ENCODE measurements around the gene NOX3.

Gene NOX3

DNA sequence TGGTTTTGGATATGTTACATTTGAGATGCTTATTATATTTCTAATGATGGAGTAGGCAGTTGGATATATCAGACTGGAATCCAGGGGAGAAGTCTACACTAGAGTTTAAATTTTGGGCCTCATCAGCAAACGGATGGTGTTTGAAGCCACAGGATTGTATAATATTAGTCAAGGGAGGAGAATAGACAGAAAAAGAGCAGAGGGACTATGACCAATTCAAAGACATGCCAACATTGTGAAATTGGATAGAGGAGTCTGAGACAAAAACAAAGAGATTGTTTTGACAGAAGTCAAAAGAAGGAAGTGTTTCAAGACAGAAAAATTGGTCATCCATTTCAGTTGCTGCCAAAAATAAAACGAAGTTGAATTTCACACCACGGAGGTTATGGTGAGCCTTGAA lies 66.5 kb downstream of the NOX3 start:
- DNase-seq (ENCODE audit: low read depth, low spot score): no peak
- H3K4me3 ChIP-seq (ENCODE audit: low read depth, low read length): no peak overlapping the region
- in situ Hi-C loops (cut with HindIII; ENCODE audit: low sequenced_read_pairs): no loop called here
- TF ChIP-seq, protein P1, sequence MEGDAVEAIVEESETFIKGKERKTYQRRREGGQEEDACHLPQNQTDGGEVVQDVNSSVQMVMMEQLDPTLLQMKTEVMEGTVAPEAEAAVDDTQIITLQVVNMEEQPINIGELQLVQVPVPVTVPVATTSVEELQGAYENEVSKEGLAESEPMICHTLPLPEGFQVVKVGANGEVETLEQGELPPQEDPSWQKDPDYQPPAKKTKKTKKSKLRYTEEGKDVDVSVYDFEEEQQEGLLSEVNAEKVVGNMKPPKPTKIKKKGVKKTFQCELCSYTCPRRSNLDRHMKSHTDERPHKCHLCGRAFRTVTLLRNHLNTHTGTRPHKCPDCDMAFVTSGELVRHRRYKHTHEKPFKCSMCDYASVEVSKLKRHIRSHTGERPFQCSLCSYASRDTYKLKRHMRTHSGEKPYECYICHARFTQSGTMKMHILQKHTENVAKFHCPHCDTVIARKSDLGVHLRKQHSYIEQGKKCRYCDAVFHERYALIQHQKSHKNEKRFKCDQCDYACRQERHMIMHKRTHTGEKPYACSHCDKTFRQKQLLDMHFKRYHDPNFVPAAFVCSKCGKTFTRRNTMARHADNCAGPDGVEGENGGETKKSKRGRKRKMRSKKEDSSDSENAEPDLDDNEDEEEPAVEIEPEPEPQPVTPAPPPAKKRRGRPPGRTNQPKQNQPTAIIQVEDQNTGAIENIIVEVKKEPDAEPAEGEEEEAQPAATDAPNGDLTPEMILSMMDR (IDR thresholded peaks at IDR 0.05; ENCODE audit: low read depth, low read length): no peak

GRCh38 chr6:155388591-155388990 lies 67.0 kb downstream of the NOX3 start:
- in situ Hi-C loops (cut with HindIII; ENCODE audit: low sequenced_read_pairs): no loop called here
- H3K4me3 ChIP-seq (ENCODE audit: low read depth, low read length): no peak overlapping the region
- no peak for DNase-seq (ENCODE audit: low read depth, low spot score)
- TF ChIP-seq, protein P1 (IDR thresholded peaks at IDR 0.05; ENCODE audit: low read depth, low read length): no peak

DNA sequence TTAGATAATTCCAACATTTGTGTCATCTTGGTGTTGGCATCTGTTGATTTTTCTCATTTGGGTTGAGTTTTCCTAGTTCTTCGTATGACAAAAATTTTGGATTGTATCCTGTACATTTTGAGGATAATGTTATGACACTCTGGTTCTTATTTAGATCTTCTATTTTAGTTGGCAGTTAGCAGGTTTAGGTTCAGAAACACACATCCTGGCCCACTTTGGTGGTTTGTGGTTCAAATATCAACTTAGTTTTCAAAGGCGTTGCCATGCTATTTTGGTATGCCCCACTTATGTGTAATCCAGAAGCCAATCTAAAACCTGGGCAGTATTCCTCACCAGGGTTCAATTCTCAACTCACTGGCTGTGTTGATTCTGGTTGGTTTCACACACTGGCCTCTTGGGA lies 68.2 kb downstream of the NOX3 start:
- DNase-seq (ENCODE audit: low read depth, low spot score): no peak
- TF ChIP-seq, protein P1 (IDR thresholded peaks at IDR 0.05; ENCODE audit: low read depth, low read length): no peak
- in situ Hi-C loops (cut with HindIII; ENCODE audit: low sequenced_read_pairs): no loop called here
- no peak overlapping the region for H3K4me3 ChIP-seq (ENCODE audit: low read depth, low read length)

DNA sequence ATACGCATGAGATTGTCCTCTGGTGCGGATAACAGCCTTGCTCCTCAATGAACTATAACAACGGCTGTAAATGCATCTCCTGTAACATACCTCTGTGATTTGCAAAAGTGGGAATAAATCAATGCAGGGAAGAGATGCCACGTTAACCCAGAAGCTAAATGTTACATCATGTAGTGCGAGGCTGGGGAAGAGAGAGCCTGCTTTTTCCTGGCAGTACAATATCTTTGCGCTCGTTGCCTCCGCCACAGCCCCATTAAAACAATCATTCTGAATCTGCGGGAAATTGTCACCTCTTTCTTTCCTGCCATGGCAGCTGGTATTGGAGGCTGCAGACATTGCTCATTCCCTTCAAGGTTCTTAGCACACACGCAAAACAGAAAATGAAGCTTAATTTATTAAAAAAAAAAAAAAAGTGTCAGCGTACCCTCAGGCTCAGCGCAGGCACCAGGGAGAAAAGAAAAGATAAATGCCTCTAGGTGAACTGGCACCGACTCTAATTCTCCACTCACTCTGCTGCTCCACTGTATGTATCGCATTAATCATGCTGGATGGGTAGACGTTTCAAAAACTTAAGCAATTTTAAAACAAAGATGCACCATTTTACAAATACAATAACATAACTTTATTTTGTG lies 71.2 kb downstream of the NOX3 start:
- no peak for DNase-seq (ENCODE audit: low read depth, low spot score)
- no peak overlapping the region for H3K4me3 ChIP-seq (ENCODE audit: low read depth, low read length)
- in situ Hi-C loops (cut with HindIII; ENCODE audit: low sequenced_read_pairs): no loop called here
- TF ChIP-seq, protein P1 (IDR thresholded peaks at IDR 0.05; ENCODE audit: low read depth, low read length): no peak

GRCh38 chr6:155383913-155384312 lies 71.7 kb downstream of the NOX3 start:
- TF ChIP-seq, protein P1 (IDR thresholded peaks at IDR 0.05; ENCODE audit: low read depth, low read length): no peak
- no peak overlapping the region for H3K4me3 ChIP-seq (ENCODE audit: low read depth, low read length)
- in situ Hi-C loops (cut with HindIII; ENCODE audit: low sequenced_read_pairs): no loop called here
- peak; percentile 6 for DNase-seq (ENCODE audit: low read depth, low spot score)

DNA sequence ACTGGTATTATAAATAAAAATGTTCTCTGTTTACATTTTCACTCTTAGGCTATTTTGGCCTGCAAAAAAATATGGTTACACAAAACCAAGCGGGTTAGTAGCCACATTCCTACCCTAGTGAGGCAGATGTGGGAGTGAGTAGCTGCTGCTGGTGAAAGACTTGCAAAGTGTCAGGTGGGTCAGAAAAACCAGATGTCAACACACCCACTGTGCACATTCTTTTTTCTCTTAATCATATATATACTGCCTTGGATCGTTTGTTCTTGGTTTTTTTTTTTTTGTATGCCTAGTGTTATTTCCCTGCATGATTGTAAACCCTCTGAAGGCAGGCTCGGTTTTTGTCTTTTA lies 73.3 kb downstream of the NOX3 start:
- in situ Hi-C loops (cut with HindIII; ENCODE audit: low sequenced_read_pairs): no loop called here
- TF ChIP-seq, protein P1 (IDR thresholded peaks at IDR 0.05; ENCODE audit: low read depth, low read length): no peak
- H3K4me3 ChIP-seq (ENCODE audit: low read depth, low read length): no peak overlapping the region
- peak; percentile 55 for DNase-seq (ENCODE audit: low read depth, low spot score)

Data from astrocyte of the spinal cord (primary cell).